Spinal cord (tissue), 10 donors: Measurements from ENCODE around the gene RAB21. TPM values are rescaled to one million over a fixed set of nuclear protein-coding genes. Genes with fewer than 3 reads are reported as not detected.
"Not testable (repeated sequence)": the region's sequence is repeated elsewhere in the genome, so short reads cannot be mapped to it uniquely, and the experiment has no call there.

Experiments used
- DNase-seq, 6 donors: peaks; one replicate each; pipeline versions ENCODE4 v3.0.0 to v3.0.0-alpha.2; 2013 to 2015; ENCODE audit warnings: low spot score in 6 of 6, low read depth in 4 of 6
- H3K27ac ChIP-seq: one replicate; pipeline ENCODE4 v1.5.1; 2013; ENCODE audit warnings: low read depth, low read length, control low read depth
- H3K27me3 ChIP-seq: one replicate; pipeline ENCODE4 v1.6.1; 2013; ENCODE audit warnings: low read length; ENCODE audit not compliant: control insufficient read depth, insufficient read depth
- H3K36me3 ChIP-seq: one replicate; pipeline ENCODE4 v1.6.1; 2013; ENCODE audit warnings: low read length; ENCODE audit not compliant: control insufficient read depth, insufficient read depth
- H3K4me1 ChIP-seq: one replicate; pipeline ENCODE4 v1.6.1; 2013; ENCODE audit warnings: low read length; ENCODE audit not compliant: control insufficient read depth, insufficient read depth
- H3K4me3 ChIP-seq: one replicate; pipeline ENCODE4 v1.5.1; 2013; ENCODE audit warnings: low read depth, low read length, control low read depth
- H3K9me3 ChIP-seq: one replicate; pipeline ENCODE4 v1.6.1; 2013; ENCODE audit warnings: low read length; ENCODE audit not compliant: control insufficient read depth, insufficient read depth
- WGBS: methylation state at CpG from one replicate; pipeline ENCODE4 v1.1.5; 2013; ENCODE audit warnings: missing lambda C conversion rate; ENCODE audit not compliant: insufficient coverage; 5-methylcytosine and 5-hydroxymethylcytosine counted together
- polyA plus RNA-seq, 2 donors: library from polyadenylated mRNA; unstranded; fragments of 120-200 nt; gene quantifications; one replicate each; pipeline ENCODE4 v1.2.1, GENCODE V29; 2013; ENCODE audit not compliant: insufficient read length in 2 of 2
- total RNA-seq, 2 donors: library from RNA; depleted of rRNA in 1 of 2; stranded (reverse); fragments of 120-200 nt in 1 of 2; fragments of >200 nt in 1 of 2; gene quantifications; one replicate each; pipeline versions ENCODE4 v1.2.3 to v1.2.4, GENCODE V29; 2013 to 2014
- donor health status: healthy.

Gene RAB21
- total and polyA plus RNA-seq, 4 donors: 26.4 to 62.5 (median 51.6) TPM

DNA sequence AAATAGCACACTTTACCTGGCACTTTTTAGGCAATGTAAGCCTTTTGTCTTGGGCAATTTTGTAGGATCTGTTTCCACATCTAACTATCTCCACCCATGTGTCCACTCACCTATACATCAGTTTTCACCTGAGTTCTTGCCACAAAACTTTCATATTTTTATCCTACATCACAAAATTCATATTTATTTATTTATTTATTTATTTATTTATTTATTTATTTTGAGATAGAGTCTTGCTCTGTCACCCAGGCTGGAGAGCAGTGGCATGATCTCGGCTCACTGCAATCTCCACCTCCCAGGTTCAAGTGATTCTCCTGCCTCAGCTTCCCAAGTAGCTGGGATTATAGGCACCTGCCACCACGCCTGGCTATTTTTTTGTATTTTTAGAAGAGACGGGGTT lies 67.4 kb downstream of the RAB21 start:
- H3K36me3 ChIP-seq, H3K4me3 ChIP-seq, H3K4me1 ChIP-seq, DNase-seq, H3K27me3 ChIP-seq, H3K9me3 ChIP-seq, H3K27ac ChIP-seq: not testable (repeated sequence)
- 100% methylated on average over 2 of the region's 3 CpGs for WGBS

DNA sequence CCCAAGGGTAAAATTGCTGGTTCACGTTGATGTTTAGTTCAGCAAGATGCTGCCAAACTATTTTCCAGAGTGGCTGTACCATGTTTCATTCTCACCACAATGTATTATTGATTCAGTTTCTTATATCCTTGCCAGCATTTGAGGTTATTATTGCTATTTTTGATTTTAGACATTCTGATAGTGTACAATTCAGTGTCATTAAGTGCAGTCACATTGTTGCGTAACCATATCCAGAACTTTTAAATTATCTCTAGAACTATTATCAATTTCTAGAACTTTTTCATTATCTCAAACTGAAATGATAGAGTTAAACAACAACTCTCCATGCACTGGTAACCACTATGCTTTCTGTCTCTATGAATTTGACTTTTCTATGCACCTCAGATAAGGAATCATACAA lies 74.2 kb downstream of the RAB21 start:
- WGBS: 100% methylated on average over 1 of the region's 2 CpGs
- Histone ChIP-seq H3K27me3 (no peaks in the 10 kb centered on the region), H3K4me3 (no peak overlapping the region), H3K4me1 (no peaks in the 10 kb centered on the region), H3K36me3 (no peaks in the 10 kb centered on the region), H3K27ac (no peak overlapping the region), H3K9me3 (no peaks in the 10 kb centered on the region)
- no peak for DNase-seq

DNA sequence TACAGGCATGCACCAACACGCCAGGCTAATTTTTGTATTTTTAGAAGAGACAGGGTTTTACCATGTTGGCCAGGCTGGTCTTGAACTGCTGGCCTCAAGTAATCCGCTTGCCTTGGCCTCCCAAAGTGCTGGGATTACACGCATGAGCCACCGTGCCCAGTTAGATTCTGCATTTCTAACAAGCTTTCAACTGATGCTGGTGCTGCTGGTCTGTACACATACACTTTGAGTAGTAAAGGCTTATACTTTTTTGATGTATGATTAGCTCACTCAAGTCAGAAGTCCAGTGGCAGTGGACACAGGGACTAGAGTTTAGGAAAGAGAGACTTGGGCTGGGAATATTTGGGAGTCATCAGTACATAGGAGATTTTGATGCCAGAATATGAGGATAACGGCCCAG lies 82.7 kb downstream of the RAB21 start:
- no peaks in the 10 kb centered on the region for H3K9me3 ChIP-seq
- 94% methylated on average over 5 of the region's 5 CpGs for WGBS
- no peak for DNase-seq
- peaks cover 3% of the 10 kb centered on the region for H3K27me3 ChIP-seq
- peaks cover 8% of the 10 kb centered on the region for H3K4me1 ChIP-seq
- no peak overlapping the region for H3K27ac ChIP-seq
- no peak overlapping the region for H3K4me3 ChIP-seq
- peaks cover under 1% of the 10 kb centered on the region for H3K36me3 ChIP-seq

- Histone ChIP-seq H3K27me3 (peaks cover 3% of the 10 kb centered on the region), H3K4me3 (no peak overlapping the region), H3K36me3 (peaks cover 4% of the 10 kb centered on the region), H3K9me3 (no peaks in the 10 kb centered on the region), H3K4me1 (peaks cover 8% of the 10 kb centered on the region), H3K27ac (no peak overlapping the region)
- 100% methylated on average over 2 of the region's 6 CpGs for WGBS
- no peak for DNase-seq
Observed at GRCh38 chr12:71838231-71838630, 83.6 kb downstream of the RAB21 start.

DNA sequence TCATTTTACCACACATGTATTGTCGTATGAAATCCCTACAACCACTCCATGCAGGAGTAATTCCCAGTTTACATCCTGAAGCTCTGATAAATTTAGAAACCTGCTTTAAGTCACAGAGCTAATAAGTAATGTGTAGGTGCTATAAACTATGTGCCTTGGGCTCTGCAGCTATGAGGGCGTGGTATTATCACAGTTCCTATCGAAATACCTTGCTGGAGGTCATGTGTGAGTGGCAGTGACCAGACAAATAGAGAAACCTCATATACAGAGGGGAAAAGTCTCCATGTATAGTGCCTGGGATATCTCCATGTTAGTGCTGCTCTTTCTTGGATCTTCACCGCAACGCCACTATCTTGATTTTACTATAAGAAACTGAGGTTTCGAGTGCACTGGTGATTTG lies 84.0 kb downstream of the RAB21 start:
- WGBS: 100% methylated on average over 5 of the region's 6 CpGs
- peaks cover 8% of the 10 kb centered on the region for H3K4me1 ChIP-seq
- peaks cover 4% of the 10 kb centered on the region for H3K36me3 ChIP-seq
- peaks cover 3% of the 10 kb centered on the region for H3K27me3 ChIP-seq
- H3K9me3 ChIP-seq: no peaks in the 10 kb centered on the region
- no peak overlapping the region for H3K4me3 ChIP-seq
- peak overlapping the region; percentile 97 for H3K27ac ChIP-seq
- DNase-seq: no peak

DNA sequence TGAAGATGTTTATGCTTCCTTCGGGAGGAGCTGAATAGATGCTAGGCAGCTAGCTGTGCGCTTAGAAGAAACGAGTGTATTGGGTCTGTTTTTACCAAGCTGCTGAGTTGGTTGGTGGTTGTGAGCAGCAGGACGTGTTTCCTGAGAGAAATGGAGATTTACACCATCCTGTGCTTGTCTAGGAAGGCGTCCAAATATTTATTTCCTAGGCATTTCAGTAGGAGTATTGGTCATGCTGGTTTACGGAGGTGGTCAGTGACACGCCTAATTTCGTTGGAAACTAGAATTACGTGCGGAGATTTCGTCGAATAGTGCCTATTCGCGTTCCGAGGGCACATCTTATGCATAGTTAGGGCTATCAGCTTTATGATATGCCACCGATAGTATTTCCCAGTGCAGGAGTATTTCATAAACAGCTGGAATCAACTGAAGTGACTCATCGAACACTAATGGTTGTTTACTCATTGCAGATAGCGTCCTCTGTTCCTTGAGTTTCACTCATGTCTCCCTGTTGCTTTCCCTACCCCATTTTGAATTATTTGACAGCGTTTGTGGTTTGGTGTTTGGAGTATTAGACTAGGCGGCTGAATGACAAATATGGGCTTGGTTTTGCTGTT lies 85.7 kb downstream of the RAB21 start:
- peak in 2 of 6 donors; percentile 8 to 33 for DNase-seq
- Histone ChIP-seq H3K27ac (peak overlapping the region; percentile 97), H3K36me3 (peaks cover 4% of the 10 kb centered on the region), H3K9me3 (no peaks in the 10 kb centered on the region), H3K4me1 (peaks cover 8% of the 10 kb centered on the region), H3K4me3 (peak overlapping the region; percentile 97), H3K27me3 (no peaks in the 10 kb centered on the region)
- WGBS: under 1% methylated on average over 15 of the region's 20 CpGs

- Histone ChIP-seq H3K4me3 (no peak overlapping the region), H3K36me3 (peaks cover 7% of the 10 kb centered on the region), H3K4me1 (no peaks in the 10 kb centered on the region), H3K27ac (no peak overlapping the region), H3K27me3 (no peaks in the 10 kb centered on the region), H3K9me3 (no peaks in the 10 kb centered on the region)
- WGBS: no CpG with 5 or more reads among the region's 3 CpGs
- DNase-seq: peak in 2 of 6 donors; percentile 16 to 35
Observed at GRCh38 chr12:71846322-71846940, 91.8 kb downstream of the RAB21 start.

DNA sequence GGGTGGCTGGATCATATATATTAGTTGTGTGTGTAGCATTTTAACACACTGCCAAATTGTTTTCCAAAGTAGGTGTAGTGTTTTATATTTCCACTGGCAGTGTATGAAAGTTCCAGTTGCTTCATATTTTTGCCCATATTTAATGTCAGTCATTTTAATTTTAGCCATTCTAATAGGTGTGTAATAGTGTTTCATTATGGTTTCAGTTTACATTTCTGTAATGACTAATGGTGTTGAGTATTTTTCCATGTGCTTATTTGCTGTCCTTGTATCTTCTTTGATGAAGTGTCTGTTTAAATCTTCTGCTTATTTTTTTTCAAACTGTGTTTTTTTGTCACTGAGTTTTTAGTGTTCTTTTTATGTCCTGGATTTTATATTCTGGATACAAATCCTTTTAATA lies 93.5 kb downstream of the RAB21 start:
- H3K4me1 ChIP-seq: no peaks in the 10 kb centered on the region

DNA sequence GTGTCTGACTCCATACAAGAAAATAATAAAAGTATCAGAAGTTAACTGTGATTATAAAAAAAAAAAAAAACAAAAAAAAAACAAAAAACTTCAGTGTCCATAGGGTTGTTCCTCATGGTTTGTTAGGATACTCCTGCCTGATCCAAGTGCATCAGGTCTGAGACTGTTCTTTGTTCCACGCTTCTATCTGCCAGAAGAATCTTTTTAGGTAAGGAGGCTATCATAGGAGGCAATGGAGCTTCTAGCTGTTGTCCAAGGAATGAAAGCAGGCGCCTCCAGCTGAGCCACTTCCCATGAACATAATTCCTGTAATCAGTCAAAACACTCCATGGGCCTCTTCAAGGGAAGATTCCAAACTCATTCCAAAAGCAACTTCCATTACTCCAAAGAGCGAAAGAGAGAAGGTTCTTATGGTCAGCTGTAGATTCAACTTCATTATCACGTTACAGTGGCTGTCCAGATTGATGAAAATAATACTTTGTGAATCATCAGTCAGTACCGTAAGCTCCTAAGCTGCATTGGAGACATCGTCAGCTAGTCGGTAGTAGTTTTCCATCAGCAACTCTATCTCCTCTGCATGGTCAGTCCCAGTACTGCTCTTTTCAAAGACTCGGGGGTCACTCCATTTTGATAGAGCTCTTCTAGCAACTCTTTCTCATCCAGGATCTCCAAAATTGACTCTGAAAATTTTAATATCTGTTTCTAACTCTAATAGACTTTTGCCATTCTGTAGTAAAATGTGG lies 94.6 kb downstream of the RAB21 start:
- H3K4me1 ChIP-seq: no peaks in the 10 kb centered on the region
- no peak overlapping the region for H3K4me3 ChIP-seq
- H3K36me3 ChIP-seq: peaks cover 3% of the 10 kb centered on the region
- no peak overlapping the region for H3K27ac ChIP-seq
- WGBS: 95% methylated on average over 7 of the region's 8 CpGs
- H3K27me3 ChIP-seq: no peaks in the 10 kb centered on the region
- peaks cover 6% of the 10 kb centered on the region for H3K9me3 ChIP-seq
- DNase-seq: peak in 1 of 6 donors; percentile 2

More for the DNA sequence above, 93.5 kb downstream of the RAB21 start:
- Histone ChIP-seq H3K27me3 (no peaks in the 10 kb centered on the region), H3K9me3 (peaks cover 6% of the 10 kb centered on the region), H3K36me3 (peaks cover 3% of the 10 kb centered on the region), H3K27ac (no peak overlapping the region), H3K4me3 (no peak overlapping the region)
- DNase-seq: no peak
